Left lung (tissue), 10 donors: ENCODE data around the gene CDKL4. TPM values are rescaled to one million over a fixed set of nuclear protein-coding genes. Genes with fewer than 3 reads are reported as not detected.

Experiments used
- ATAC-seq: fragments of 200-7000 bp; cut with Tn5 transposase; one replicate; pipeline ENCODE4 v1.9.1; 2020; ENCODE audit warnings: moderate library complexity
- DNase-seq, 4 donors: peaks; one replicate each; pipeline ENCODE4 v3.0.0-alpha.2; 2013 to 2020
- H3K27ac ChIP-seq, 2 donors: fragments of 200-600 bp; sonication (generic) in 1 of 2; one replicate each; pipeline versions ENCODE4 v1.5.0 to v1.8.0; 2020 to 2021
- H3K27me3 ChIP-seq, 2 donors: fragments of 200-600 bp; sonication (generic) in 1 of 2; one replicate each; pipeline versions ENCODE4 v1.5.0 to v1.8.0; 2020 to 2021
- H3K36me3 ChIP-seq, 2 donors: fragments of 200-600 bp; sonication (generic) in 1 of 2; one replicate each; pipeline versions ENCODE4 v1.5.0 to v1.8.0; 2020 to 2021
- H3K4me1 ChIP-seq, 2 donors: fragments of 200-600 bp; one replicate each; pipeline ENCODE4 v1.8.0; 2021
- H3K4me3 ChIP-seq, 2 donors: fragments of 200-600 bp; sonication (generic) in 1 of 2; one replicate each; pipeline versions ENCODE4 v1.5.0 to v1.8.0; 2020 to 2021; ENCODE audit warnings: mild to moderate bottlenecking in 1 of 2
- H3K9me3 ChIP-seq, 2 donors: fragments of 200-600 bp; sonication (generic) in 1 of 2; one replicate each; pipeline versions ENCODE4 v1.5.0 to v1.8.0; 2020 to 2021
- CTCF ChIP-seq, 2 donors: fragments of 200-600 bp; sonication (generic) in 1 of 2; IDR thresholded peaks; one replicate each; pipeline versions ENCODE4 v1.5.0 to v1.8.0; 2021; ENCODE audit warnings: antibody characterized with exemption in 2 of 2
- intact Hi-C, 2 donors: fragments of 100-400 bp; cut with DNase I; formaldehyde crosslinking; loops; one replicate each; pipeline versions ENCODE4 v1.11.2 to v1.14.2; 2022
- polyA plus RNA-seq, 6 donors: library from polyadenylated mRNA; unstranded; fragments of 120-200 nt; gene quantifications; one replicate each; pipeline ENCODE4 v1.2.1, GENCODE V29; 2013; ENCODE audit not compliant: insufficient read length in 6 of 6
- total RNA-seq, 2 donors: library from RNA; stranded (reverse); fragmentation: NEBNext Ultra II Directional; extraction: Animal tissue kit (Norgen Biotek cat#: 25700); gene quantifications; one replicate each; pipeline ENCODE4 v1.2.1, GENCODE V29; 2021
- donor health status: DM: no; HTN: yes; CAD: no.
- donor health status: DM: no; HTN: no; CAD: no.

Gene CDKL4
- total and polyA plus RNA-seq, 8 donors = 0.55 to 3.1 (median 1.1) TPM

GRCh38 chr2:39221459-39221858 lies 22.3 kb downstream of the CDKL4 start:
- intact Hi-C loops = no loop called here
- Histone ChIP-seq H3K36me3 (no peaks in the 10 kb centered on the region), H3K4me1 (no peaks in the 10 kb centered on the region), H3K9me3 (no peaks in the 10 kb centered on the region), H3K27me3 (no peaks in the 10 kb centered on the region), H3K27ac (no peak overlapping the region), H3K4me3 (no peak overlapping the region)
- DNase-seq (no peak), ATAC-seq (no peak)
- no peak for TF ChIP-seq CTCF (IDR thresholded peaks at IDR 0.05)

GRCh38 chr2:39220136-39220535 lies 23.6 kb downstream of the CDKL4 start:
- no peaks in the 10 kb centered on the region for H3K36me3 ChIP-seq
- H3K27ac ChIP-seq = no peak overlapping the region
- H3K9me3 ChIP-seq = no peaks in the 10 kb centered on the region
- intact Hi-C loops = no loop called here
- DNase-seq (no peak), ATAC-seq (no peak)
- H3K4me1 ChIP-seq = no peaks in the 10 kb centered on the region
- H3K27me3 ChIP-seq = no peaks in the 10 kb centered on the region
- H3K4me3 ChIP-seq = no peak overlapping the region
- TF ChIP-seq CTCF (IDR thresholded peaks at IDR 0.05) = no peak

- Histone ChIP-seq H3K36me3 (no peaks in the 10 kb centered on the region), H3K27me3 (no peaks in the 10 kb centered on the region), H3K27ac (no peak overlapping the region), H3K4me3 (no peak overlapping the region), H3K4me1 (no peaks in the 10 kb centered on the region), H3K9me3 (no peaks in the 10 kb centered on the region)
- intact Hi-C loops = no loop called here
- no peak for DNase-seq
- ATAC-seq = no peak
- no peak for TF ChIP-seq CTCF (IDR thresholded peaks at IDR 0.05)
These were observed 25.4 kb downstream of the CDKL4 start for GRCh38 chr2:39218391-39218790.

- no peak overlapping the region for H3K4me3 ChIP-seq
- ATAC-seq (no peak), DNase-seq (no peak)
- no peaks in the 10 kb centered on the region for H3K4me1 ChIP-seq
- TF ChIP-seq CTCF (IDR thresholded peaks at IDR 0.05) = no peak
- H3K9me3 ChIP-seq = no peaks in the 10 kb centered on the region
- no peaks in the 10 kb centered on the region for H3K36me3 ChIP-seq
- no peaks in the 10 kb centered on the region for H3K27me3 ChIP-seq
- intact Hi-C loops = no loop called here
- no peak overlapping the region for H3K27ac ChIP-seq
These were observed 26.6 kb downstream of the CDKL4 start for GRCh38 chr2:39217192-39217550.

GRCh38 chr2:39216346-39217191 lies 27.2 kb downstream of the CDKL4 start:
- intact Hi-C loops = no loop called here
- no peak for TF ChIP-seq CTCF (IDR thresholded peaks at IDR 0.05)
- DNase-seq (no peak), ATAC-seq (no peak)
- H3K27me3 ChIP-seq = no peaks in the 10 kb centered on the region
- no peaks in the 10 kb centered on the region for H3K36me3 ChIP-seq
- H3K4me3 ChIP-seq = no peak overlapping the region
- H3K9me3 ChIP-seq = no peaks in the 10 kb centered on the region
- no peaks in the 10 kb centered on the region for H3K4me1 ChIP-seq
- no peak overlapping the region for H3K27ac ChIP-seq
